NOMO-1 (cell line): ENCODE results near the gene NCOA1.
"Not testable (repeated sequence)": the region's sequence is repeated elsewhere in the genome, so short reads cannot be mapped to it uniquely, and the experiment has no call there.

Source experiments
- DNase-seq, 2 experiments: peaks; one replicate each; lab custom pipeline; 2025; ENCODE audit not compliant: unreplicated experiment in 2 of 2; lab: John Stamatoyannopoulos, UW

Gene NCOA1

GRCh38 chr2:24676493-24676892 is 185.4 kb downstream of the NCOA1 start:
- DNase-seq = no peak

- not testable (repeated sequence) for DNase-seq
Measured at GRCh38 chr2:24678066-24678465, 187.0 kb downstream of the NCOA1 start.

GRCh38 chr2:24680196-24680595 is 189.1 kb downstream of the NCOA1 start:
- no peak for DNase-seq

- no peak for DNase-seq
Measured at GRCh38 chr2:24682304-24682703, 191.2 kb downstream of the NCOA1 start.

- DNase-seq = no peak
Measured at GRCh38 chr2:24683408-24683807, 192.4 kb downstream of the NCOA1 start.

GRCh38 chr2:24690524-24690923 is 199.5 kb downstream of the NCOA1 start:
- DNase-seq = no peak

- no peak for DNase-seq
Measured at GRCh38 chr2:24691806-24692205, 200.8 kb downstream of the NCOA1 start.

- no peak for DNase-seq
Measured at GRCh38 chr2:24697792-24698191, 206.7 kb downstream of the NCOA1 start.

GRCh38 chr2:24702800-24703199 is 211.7 kb downstream of the NCOA1 start:
- no peak for DNase-seq

GRCh38 chr2:24704692-24705091 is 213.6 kb downstream of the NCOA1 start:
- DNase-seq = no peak

- no peak for DNase-seq
Measured at GRCh38 chr2:24707143-24707542, 216.1 kb downstream of the NCOA1 start.

- DNase-seq = no peak
Measured at GRCh38 chr2:24708537-24709152, 217.6 kb downstream of the NCOA1 start.

GRCh38 chr2:24710806-24711205 is 219.8 kb downstream of the NCOA1 start:
- DNase-seq = no peak

- no peak for DNase-seq
Measured at GRCh38 chr2:24711865-24712264, 220.8 kb downstream of the NCOA1 start.

- no peak for DNase-seq
Measured at GRCh38 chr2:24712296-24712695, 221.2 kb downstream of the NCOA1 start.

- DNase-seq = no peak
Measured at GRCh38 chr2:24717263-24717951, 226.4 kb downstream of the NCOA1 start.

- no peak for DNase-seq
Measured at GRCh38 chr2:24720310-24720709, 229.3 kb downstream of the NCOA1 start.

GRCh38 chr2:24721470-24721869 is 230.4 kb downstream of the NCOA1 start:
- no peak for DNase-seq

- no peak for DNase-seq
Measured at GRCh38 chr2:24722141-24722790, 231.2 kb downstream of the NCOA1 start.

GRCh38 chr2:24723191-24723590 is 232.1 kb downstream of the NCOA1 start:
- DNase-seq = no peak

GRCh38 chr2:24723665-24724064 is 232.6 kb downstream of the NCOA1 start:
- DNase-seq = no peak

GRCh38 chr2:24724111-24724775 is 233.2 kb downstream of the NCOA1 start:
- no peak for DNase-seq
